ENCODE measurements around the gene CYP11A1.

CYP11A1 gene

DNA sequence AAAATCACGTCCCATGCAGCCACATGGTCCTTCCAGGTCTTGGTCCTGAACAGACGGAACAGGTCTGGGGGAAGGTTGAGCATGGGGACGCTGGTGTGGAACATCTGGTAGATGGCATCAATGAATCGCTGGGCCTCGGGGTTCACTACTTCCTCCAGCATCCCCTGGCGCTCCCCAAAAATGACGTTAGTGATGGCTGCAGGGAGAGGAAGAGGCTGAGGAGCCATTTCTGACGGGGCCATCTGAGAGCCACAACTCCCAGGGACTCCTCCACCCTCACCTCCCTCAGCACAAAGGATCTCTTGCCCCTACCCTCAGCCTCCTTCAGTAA is 23.7 kb downstream of the CYP11A1 start:
- DNase-seq, result no peak

DNA sequence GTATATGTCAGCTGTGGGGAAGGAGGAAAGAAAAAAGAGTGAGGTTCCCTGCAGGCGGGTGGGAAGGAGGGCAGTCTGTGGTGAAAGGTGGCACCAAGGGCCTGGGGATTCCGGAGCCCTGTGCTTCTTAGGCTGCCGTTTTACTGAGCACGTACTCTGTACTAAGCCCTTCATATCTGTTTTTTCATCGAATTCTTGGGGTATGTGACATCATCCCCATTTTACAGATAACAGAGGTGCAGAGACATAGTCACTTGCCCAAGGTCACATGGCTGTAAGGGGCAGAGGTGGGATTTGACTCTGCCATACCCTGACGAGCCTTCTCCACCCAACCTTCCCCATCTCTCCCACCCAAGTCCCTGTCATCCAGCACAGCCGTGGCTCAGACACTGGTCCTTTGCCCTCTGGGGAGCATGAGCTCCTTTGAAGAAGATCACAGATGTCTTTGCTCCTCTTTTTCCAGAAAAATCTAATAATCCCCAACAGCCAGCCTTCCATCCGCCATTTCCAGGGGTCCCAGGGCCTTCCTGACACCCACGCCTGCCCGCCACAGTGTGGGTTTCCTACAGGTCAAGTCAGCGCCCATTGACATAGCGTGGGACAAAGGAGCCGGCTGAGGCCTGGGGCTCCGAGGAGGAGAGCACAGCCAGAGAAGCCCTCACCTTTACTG is 24.2 kb downstream of the CYP11A1 start:
- DNase-seq, result no peak

DNA sequence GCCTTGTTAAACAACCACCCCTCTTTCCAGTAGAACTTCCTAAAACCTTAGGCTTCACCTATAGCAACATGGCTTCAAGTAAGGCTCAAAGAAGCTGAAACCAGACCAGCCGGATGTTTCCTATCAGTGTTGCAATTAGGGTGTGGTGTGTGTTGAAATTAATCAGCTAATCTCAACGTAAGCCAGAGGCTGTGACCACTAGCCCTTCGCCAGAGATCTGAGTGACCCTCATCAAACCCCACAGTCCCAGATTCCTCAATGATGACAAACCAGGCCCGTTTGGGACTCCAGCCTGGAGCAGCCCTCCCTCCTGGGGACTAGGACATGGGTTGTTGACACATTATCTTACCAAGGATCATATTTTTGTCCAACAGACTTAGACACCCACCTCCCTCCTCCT is 27.3 kb downstream of the CYP11A1 start:
- no peak for DNase-seq

DNA sequence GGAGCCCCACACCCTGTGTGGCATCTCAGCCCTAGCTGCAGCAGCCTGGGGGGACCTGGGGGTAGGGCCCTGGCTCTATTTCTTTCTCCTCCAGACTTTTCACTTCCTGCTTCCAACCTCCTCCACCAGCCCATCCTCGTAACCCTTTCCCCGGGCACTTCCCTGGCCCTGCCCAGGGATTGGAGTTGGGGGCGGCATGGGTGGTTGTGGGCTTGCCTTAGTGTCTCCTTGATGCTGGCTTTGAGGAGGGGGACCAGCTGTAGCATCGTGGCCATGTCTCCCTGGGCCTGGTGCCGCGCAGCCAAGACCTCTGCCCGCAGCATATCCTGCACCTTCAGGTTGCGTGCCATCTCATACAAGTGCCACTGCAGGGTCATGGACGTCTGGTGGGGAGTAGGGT is 28.1 kb downstream of the CYP11A1 start:
- no peak for DNase-seq

DNA sequence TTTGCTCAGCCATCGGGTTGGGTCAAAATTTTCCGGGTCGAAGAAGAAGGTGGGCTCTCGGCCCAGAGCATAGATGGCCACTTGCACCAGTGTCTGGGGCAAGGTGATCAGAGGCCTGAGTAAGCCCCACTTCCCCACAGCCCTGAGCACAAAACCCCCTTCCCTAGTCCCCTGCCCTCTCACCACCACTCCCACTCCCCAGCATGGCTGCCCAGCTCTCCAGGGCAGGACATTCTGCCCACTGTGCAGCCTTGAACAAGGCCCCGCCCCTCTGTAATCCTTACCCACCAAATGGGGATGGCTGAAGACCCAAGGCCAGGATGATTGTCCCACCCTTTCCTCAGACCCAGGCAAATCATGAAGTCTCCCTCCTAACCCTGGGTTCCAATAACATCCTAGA is 28.8 kb downstream of the CYP11A1 start:
- no peak for DNase-seq

DNA sequence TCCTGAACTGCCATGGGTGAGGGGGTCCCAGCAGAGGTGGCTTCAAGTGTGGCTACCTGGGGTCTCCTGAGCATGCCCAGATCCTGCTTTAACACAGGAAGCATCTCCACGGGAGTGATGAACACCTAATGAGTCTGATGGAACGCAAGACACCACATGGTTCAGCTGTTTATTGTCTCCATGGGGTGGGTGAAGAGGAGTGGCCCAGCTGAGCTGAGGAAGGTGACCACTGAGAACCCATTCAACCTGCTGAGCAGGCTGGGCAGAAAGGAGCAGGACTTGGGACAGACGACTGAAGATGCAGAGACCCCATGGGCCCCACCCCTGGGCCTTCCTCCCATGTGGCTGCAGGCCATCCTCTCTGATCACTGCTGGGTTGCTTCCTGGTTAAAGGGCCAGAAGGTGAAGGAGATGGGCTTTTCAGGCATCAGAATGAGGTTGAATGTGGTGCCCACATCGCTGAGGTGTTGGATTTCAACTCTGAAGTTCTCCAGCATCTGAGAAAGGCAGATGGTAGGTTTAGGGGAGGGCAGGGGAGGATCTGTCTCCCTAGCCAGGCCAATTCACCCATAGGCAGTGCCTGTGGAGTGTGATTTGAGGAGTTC is 29.7 kb downstream of the CYP11A1 start:
- DNase-seq, result no peak

DNA sequence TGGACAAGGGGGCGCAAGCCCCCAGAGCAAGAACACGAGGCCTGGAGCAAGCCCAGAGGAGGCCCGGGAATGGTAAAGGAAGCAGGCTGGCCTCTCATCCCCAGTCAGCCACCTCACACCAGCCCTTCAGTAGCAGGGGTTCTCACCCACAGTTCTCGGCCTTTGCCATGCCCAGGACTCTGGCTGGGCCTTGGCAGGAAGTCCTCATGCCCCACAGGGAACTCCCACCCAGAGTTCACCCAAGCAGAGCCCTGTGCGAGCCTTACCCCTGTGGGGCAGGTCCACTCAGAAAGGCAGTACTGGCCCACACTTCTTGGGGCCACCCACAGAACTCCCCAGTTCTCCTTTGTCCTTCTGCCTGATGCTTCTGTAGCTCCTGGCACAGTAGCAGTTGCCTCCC is 30.3 kb downstream of the CYP11A1 start:
- no peak for DNase-seq

DNA sequence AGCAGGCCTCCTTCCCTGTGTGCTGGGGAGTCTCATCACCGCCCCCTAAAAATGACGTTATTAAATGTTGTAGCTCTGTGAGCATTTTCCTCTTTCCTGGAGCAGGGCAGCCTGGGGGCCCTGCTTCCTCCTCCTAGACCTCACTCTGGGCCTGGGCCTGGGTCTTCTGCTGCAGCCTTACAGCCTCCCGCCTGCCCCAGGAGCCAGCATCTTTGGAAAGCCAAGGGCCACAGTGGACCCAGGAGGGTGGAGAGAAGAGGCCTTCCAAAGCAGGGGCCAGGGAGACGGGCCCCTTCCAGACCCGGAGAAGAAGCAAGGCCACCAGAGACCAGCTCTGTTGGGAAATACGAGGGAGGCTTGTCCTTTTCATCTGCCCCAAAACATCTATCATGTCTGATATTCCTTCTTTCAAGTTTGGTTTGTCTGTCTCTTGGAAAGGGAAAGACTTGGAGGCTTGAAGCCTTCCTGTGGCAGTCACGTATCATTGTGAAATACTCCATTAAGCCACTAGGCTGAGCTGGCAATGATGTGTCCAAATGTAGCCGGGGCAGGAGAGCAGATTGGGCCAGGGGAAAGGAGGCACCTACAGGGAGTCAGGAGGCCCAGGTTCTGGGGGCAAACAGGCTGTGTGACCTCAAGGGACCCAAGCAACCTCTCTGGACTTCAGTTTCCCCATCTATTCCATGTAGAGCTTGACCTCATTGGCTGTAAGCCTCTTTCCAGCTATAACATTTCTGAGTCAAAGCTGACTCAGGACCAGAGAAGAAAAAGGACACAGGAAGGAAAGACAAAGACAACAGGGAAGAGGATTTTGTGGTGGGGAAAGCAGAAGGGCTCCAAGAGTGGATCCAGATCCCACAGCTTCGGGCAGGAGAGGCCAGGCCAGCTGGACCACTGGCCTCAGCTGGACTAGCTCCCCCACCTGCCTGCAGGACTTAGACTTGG is 31.1 kb downstream of the CYP11A1 start:
- no peak for DNase-seq

DNA sequence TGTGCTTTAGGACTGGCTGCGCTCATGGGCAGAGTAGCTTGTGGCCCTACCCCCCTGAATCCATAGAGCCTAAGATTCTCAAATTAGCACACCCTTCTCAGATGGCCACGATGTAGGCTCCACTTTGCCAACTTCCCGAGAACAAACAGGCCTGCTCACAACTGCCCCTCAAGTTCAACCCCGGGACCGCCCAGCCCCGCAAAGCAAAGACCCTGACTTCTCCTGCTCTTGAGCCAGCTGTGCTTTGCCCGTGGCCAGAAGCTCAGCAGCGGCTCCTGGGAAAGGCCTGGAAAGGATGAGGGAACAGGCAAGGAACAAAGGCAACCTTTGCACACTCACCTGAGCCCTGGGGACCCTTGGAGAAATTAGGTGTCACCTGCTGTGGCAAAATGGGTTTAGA is 32.0 kb downstream of the CYP11A1 start:
- no peak for DNase-seq

DNA sequence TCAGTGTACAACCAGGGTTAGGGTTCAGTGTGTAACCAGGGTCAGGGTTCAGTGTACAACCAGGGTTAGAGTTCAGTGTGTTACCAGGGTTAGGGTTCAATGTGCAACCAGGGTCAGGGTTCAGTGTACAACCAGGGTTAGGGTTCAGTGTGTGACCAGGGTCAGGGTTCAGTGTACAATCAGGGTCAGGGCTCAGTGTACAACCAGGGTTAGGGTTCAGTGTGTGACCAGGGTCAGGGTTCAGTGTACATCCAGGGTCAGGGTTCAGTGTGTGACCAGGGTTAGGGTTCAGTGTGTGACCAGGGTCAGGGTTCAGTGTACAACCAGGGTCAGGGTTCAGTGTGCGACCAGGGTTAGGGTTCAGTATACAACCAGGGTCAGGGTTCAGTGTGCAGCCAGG is 33.3 kb downstream of the CYP11A1 start:
- no peak for DNase-seq

DNA sequence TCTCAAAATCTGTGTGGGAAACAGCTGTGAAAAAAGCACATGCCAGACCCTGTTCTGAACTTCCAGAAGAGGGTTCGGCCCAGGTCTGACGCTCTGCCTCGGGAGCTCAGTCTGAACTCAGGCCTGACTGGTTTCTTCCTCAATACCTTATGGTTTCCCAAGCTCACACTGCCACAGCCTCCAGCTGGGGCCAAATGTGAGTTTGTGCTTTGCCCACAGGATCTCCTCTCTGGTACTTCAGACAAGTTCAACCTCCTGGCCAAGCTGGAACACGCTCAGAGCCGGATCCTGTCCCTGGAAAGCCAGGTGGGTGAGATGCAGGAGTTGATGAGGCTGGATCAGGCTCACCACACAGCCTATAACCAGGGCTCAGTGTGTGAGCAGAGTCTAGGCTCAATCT is 33.8 kb downstream of the CYP11A1 start:
- no peak for DNase-seq

DNA sequence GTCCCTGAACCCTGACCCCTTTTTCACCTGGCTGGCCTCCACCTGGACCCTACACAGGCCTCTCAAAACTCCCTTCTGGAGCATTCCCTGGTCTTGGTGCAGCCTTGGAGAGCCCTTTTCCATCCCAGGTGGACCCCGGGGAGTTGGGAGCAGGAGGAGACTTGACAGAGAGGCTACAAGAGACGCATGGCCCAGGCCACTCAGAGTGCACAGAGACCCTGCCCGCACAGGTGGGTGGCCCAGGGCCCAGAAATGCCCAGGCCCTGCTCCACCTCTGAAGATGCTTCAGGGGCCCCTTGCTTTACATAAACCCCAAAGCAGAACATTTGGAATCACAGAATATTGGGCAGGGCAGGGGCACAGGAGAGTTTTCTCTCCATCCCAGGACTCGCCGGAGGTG is 34.4 kb downstream of the CYP11A1 start:
- DNase-seq, result no peak

DNA sequence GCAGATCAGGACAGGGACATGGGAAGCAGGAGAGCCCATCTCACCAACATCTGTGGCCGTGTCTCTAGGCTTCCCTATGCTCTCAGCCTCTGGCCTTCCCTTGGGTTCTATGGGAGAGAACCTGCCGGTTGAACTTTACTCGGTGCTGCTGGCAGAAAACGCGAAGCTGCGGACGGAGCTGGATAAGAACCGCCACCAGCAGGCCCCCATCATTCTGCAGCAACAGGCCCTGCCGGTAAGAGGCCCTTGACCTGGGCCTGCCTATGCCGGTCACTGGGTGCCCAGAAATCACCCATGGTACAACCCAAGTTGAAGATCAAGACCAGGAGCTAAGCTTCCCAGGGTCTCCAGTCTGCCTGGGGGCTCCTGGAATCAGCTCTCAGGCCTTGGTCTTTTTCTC is 34.8 kb downstream of the CYP11A1 start:
- no peak for DNase-seq

DNA sequence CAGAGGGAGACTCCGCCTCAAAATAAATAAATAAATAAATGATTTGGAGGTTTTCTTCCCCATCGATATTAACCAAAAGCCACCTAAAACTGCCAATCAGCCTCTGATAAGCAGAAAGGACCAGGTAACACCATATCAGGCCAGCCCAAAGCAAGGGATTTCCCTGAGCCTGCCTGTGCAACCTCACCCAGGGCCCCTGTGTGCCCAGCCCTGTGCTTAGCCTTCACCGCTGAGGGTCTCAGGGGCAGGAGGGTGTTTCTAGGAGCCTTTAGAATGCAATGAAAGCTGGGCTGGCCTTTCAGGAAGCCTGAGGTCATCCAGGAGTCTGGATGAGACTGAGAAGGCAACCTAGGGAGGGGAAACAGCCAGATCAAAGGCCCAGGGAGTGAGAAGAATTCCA is 35.4 kb downstream of the CYP11A1 start:
- DNase-seq, result no peak

DNA sequence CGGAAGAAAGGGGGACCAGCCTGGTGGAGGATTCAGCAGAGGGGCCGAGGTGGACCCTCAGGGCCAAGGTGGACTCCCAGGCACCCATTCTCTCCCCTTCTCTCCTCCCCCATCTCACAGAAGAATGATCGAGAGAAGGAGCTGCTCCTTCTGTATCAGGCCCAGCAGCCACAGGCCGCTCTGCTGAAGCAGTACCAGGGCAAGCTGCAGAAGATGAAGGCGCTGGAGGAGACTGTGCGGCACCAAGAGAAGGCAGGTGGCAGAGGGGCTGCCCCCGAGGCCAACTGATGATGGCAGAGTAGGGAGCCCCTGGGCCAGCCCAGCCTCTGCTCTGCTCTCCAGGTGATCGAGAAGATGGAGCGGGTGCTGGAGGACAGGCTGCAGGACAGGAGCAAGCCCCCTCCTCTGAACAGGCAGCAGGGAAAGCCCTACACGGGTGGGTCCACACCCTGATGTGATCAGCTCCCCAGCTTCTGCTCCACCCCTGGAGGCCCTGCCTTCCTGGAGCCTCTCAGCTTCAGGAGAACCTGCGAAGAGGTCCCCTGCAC is 36.5 kb downstream of the CYP11A1 start:
- DNase-seq, result no peak

DNA sequence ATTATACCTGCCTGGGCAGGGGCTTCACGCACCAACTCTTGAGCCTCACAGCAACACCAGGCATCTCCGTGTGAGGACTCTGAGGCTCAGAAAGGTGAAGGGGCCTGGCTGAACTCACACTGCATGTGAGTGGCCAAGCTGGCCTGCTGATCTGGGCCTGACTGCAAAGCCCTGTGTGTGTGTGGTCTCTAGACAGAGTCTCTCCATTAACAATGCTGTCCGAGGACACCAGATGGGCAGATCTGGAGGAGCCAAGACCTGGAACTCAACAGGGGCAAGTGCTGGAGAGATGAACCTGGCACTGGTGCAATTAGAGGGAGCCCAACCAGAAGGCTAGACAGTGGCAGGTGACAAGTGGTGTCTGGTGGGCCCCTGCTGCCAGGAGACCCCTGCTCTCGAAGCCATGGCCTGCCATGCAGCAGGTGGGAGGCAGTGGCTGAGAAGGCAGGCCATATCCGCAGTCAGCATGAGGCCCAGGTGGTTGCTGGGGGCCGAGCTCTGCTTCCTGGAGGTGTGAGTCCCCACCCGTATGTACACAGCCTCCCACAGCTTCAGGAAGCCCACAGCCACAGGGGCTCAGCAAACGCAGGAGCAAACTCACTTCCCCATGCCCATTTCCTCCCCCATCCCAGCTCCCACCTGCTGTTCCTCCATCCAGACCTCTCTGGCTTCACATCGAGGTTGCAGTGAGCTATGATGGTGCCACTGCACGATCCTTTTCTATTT is 39.0 kb downstream of the CYP11A1 start:
- DNase-seq, result no peak

DNA sequence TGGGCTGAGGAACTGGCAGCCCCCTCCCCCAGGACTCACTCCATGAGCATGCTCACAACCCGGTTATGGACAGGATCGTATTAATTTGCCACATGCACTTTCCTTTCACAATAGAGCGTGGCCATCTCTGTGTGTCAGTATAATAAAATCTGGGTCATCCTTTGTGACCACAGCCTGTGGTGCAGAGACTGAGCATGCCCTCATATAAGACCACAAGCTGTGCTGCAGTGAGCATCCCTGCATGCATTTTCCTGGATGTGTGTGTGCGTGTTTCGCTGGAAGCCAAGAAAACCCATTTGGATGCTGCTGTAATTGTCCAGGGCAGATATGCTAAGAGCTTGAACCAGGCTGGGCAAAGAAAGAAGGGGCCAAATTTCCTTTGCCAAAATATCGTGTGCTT is 39.7 kb downstream of the CYP11A1 start:
- no peak for DNase-seq

DNA sequence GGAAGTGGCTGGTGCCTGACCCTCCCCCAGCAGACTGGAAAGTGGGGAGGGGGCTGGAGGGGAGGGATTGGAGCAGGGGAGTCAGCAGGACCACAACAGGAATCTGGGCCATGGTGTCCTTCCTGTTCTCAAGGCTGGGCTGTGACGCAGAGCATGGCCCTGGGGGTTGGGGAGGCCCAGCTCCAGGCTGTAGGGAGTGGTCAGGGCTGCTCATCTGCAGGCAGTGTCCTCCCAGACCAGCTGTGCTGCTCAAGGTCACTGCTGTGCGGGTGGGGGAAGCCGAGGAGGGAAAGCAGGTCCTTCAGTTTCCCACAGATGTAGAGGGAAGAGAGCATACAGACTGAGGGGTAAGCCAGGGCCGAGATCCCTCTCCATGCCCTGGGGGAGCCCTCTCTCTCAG is 40.7 kb downstream of the CYP11A1 start:
- DNase-seq, result peak; percentile 71

DNA sequence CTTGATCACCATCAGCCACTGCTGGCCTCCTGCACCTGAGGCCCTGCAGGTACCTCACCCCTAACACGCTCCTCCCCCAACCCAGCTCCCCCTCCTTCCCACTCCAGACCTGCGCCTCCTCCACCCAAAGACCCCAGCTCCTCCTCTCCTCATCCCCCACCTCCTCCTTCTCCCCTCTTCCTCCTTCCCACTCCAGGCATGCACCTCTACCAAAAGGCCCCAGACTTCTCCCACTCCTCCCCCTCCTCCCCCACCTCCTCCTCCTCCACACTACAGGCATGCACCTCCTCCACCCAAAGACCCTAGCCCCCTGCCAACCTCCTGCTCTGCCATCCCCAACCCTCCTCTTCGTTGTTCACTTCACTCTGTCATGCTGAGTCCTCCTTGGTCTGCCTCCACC is 42.7 kb downstream of the CYP11A1 start:
- DNase-seq, result no peak

DNA sequence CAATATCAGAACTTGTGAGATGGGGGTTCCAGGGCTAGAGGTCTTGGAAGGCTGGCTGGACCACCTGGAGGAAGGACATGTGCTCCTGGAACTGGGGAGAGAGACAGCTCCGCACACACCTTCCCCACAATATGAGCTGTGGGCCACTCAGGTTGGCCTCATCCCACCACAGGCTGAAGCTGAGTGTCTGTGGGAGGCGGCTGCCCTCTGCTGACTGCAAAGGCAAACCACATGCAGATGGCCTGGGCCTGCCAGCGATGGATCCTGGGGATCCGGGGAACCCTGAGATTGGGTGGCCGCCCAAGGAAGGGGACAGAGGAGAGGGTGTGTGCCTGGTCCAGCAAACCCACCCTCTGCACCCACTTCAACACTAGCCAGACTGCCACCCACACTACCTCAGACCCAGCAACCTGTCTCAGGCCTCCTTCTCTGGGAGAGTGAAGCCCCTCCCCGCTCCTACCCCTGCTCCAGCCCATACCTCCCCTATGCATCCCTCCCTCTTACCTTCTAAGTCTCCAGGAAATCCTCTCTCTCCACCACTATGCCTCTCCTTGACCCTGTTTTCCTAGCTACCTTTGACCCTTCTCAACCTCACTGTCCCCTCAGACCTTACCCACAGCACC is 44.8 kb downstream of the CYP11A1 start:
- peak; percentile 71 for DNase-seq

DNA sequence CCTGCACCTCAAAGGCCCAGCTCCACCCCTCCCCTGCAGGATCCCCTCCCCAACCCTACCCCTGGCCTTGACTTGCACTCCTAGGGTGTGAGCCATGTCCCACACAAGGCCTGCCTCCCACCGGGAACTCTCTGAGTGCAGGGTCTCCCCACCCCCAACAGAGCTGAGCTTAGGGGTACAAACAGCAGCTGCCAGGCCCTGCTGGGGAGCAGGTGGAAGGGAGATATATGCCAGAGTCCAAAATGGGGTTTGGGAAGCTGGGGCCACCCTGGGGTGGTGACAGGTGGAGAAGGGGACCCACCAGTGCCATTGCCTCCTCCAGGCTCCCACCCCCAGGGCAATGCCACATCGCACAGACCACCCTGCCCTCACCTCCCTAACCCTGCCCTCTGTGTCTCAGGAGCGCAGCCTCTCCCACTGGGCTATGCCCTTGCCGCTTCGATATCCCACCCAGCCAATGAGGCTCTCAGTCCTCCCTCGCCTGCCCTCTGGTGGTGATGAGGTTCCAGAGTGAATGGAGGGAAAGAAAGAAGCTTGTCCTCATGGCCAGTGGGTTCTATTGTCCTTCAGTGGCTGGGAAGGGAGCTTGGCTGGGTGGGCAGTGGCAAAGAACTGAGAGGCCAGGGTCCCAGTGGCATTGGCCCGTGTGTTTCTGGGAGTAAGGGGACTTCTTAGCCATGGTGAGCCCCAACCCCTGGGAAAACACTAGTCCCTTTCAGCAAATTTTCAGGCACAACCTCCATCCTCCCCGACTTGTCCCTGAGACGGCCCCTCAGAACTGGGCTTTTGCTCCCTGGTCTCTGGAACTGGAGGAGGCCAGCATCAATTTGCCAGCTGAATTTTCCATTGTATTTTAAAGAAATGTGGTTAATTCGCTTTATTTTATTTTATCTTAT is 46.8 kb downstream of the CYP11A1 start:
- peak; percentile 73 for DNase-seq

All from left hindlimb (tissue), 1 donor.